C4-2B (cell line): ENCODE measurements around the gene STAC2.

ENCODE experiments used
- ZFX ChIP-seq: fragments of 450-650 bp; IDR thresholded peaks from 2 replicates; pipeline ENCODE4 v1.6.1; 2017
- TF ChIP-seq, protein P1 (sequence below): fragments of 450-650 bp; conservative IDR thresholded peaks from 2 replicates; pipeline ENCODE4 v1.5.1; 2017; ENCODE audit warnings: mild to moderate bottlenecking

DNA sequence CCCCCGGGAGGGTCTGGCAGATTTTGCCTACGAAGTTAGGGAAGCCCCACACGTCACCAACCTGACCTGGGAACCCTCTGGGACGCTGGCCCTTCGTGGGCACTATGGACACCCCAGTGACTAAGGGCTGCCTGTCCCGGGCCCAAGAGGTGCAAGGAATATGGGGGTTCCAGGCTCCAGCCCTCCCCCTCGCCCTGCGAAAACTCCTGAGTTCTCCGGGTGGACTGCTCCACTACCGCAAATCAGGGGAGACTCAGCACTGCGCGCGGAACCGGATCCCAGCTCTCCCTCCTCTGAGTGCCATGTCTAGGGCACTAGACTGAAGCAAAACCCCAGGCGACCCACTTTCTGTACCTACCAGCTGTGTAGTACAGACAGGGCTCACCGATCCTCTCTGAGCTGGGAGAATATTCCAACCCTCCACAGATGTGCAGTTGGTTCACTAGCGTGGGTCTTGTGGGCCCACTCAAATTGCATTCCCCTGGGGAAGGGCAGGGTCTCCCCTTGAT lies 59.9 kb downstream of the STAC2 start, which contains the start of gene ARL5C:
- TF ChIP-seq, protein P1, sequence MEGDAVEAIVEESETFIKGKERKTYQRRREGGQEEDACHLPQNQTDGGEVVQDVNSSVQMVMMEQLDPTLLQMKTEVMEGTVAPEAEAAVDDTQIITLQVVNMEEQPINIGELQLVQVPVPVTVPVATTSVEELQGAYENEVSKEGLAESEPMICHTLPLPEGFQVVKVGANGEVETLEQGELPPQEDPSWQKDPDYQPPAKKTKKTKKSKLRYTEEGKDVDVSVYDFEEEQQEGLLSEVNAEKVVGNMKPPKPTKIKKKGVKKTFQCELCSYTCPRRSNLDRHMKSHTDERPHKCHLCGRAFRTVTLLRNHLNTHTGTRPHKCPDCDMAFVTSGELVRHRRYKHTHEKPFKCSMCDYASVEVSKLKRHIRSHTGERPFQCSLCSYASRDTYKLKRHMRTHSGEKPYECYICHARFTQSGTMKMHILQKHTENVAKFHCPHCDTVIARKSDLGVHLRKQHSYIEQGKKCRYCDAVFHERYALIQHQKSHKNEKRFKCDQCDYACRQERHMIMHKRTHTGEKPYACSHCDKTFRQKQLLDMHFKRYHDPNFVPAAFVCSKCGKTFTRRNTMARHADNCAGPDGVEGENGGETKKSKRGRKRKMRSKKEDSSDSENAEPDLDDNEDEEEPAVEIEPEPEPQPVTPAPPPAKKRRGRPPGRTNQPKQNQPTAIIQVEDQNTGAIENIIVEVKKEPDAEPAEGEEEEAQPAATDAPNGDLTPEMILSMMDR, result no peak
- no peak for TF ChIP-seq ZFX
